ENCODE measurements around the gene SNX1. TPM values are rescaled to one million over a fixed set of nuclear protein-coding genes. Genes with fewer than 3 reads are reported as not detected.

The SNX1 gene
- total and polyA plus RNA-seq, 2 experiments from 2014 or later, result 36.5 to 36.9 TPM

GRCh38 chr15:64153480-64154367 is 57.9 kb downstream of the SNX1 start:
- Histone ChIP-seq H3K4me3 (no peak overlapping the region), H3K36me3 (peaks cover 26% of the 10 kb centered on the region), H3K27me3 (peaks cover 18% of the 10 kb centered on the region), H3K9me3 (ENCODE audit: low read depth) (no peaks in the 10 kb centered on the region), H3K4me1 (ENCODE audit: low read depth) (peaks cover 8% of the 10 kb centered on the region), H3K27ac (peak overlapping the region; percentile 66)
- peak; percentile 90 for DNase-seq (ENCODE audit: low read depth in 1 of 2, low spot score in 1 of 2)
- peak; percentile 99 for TF ChIP-seq CTCF (IDR thresholded peaks at IDR 0.05; ENCODE audit: low read depth, low read length)

GRCh38 chr15:64155802-64156651 is 60.2 kb downstream of the SNX1 start:
- Histone ChIP-seq H3K36me3 (peaks cover 41% of the 10 kb centered on the region), H3K27ac (peak overlapping the region; percentile 44), H3K9me3 (ENCODE audit: low read depth) (no peaks in the 10 kb centered on the region), H3K4me1 (ENCODE audit: low read depth) (peaks cover 22% of the 10 kb centered on the region), H3K4me3 (no peak overlapping the region), H3K27me3 (peaks cover 18% of the 10 kb centered on the region)
- TF ChIP-seq CTCF (IDR thresholded peaks at IDR 0.05; ENCODE audit: low read depth, low read length), result no peak
- DNase-seq (ENCODE audit: low read depth in 1 of 2, low spot score in 1 of 2), result no peak

- Histone ChIP-seq H3K27me3 (peaks cover 16% of the 10 kb centered on the region), H3K9me3 (ENCODE audit: low read depth) (no peaks in the 10 kb centered on the region), H3K4me3 (no peak overlapping the region), H3K27ac (peak overlapping the region; percentile 44), H3K4me1 (ENCODE audit: low read depth) (peaks cover 25% of the 10 kb centered on the region), H3K36me3 (peaks cover 41% of the 10 kb centered on the region)
- TF ChIP-seq CTCF (IDR thresholded peaks at IDR 0.05; ENCODE audit: low read depth, low read length), result no peak
- no peak for DNase-seq (ENCODE audit: low read depth in 1 of 2, low spot score in 1 of 2)
Observed at GRCh38 chr15:64156652-64157331, 61.0 kb downstream of the SNX1 start.

- no peak for TF ChIP-seq CTCF (IDR thresholded peaks at IDR 0.05; ENCODE audit: low read depth, low read length)
- H3K27me3 ChIP-seq, result peaks cover 7% of the 10 kb centered on the region
- no peak overlapping the region for H3K4me3 ChIP-seq
- peak overlapping the region; percentile 78 for H3K27ac ChIP-seq
- H3K9me3 ChIP-seq (ENCODE audit: low read depth), result no peaks in the 10 kb centered on the region
- peaks cover 41% of the 10 kb centered on the region for H3K36me3 ChIP-seq
- no peak for DNase-seq (ENCODE audit: low read depth in 1 of 2, low spot score in 1 of 2)
- H3K4me1 ChIP-seq (ENCODE audit: low read depth), result peaks cover 29% of the 10 kb centered on the region
Observed at GRCh38 chr15:64157599-64158125, 61.9 kb downstream of the SNX1 start.

Measured in cardiac muscle cell (in vitro differentiated cells and primary cell).